Brain microvascular endothelial cell (primary cell): ENCODE measurements around the gene URGCP.

Experiments used
- DNase-seq: peaks from one replicate; pipeline ENCODE4 v3.0.0-alpha.2; 2020
- H3K27ac ChIP-seq: fragments of 250-450 bp; sonication (Bioruptor Pico); 2 replicates; pipeline ENCODE4 v1.5.1; 2020; ENCODE audit warnings: mild to moderate bottlenecking, moderate library complexity
- H3K27me3 ChIP-seq: fragments of 250-450 bp; sonication (Bioruptor Pico); replicated peaks from 2 replicates; pipeline ENCODE4 v1.5.1; 2020; ENCODE audit warnings: mild to moderate bottlenecking
- H3K36me3 ChIP-seq: fragments of 250-450 bp; sonication (Bioruptor Pico); replicated peaks from 2 replicates; pipeline ENCODE4 v1.5.1; 2020; ENCODE audit warnings: mild to moderate bottlenecking
- H3K4me3 ChIP-seq: 2 replicates; pipeline ENCODE4 v1.5.1; 2011; ENCODE audit warnings: low read depth, mild to moderate bottlenecking, control low read depth, low read length, moderate library complexity
- in situ Hi-C: cut with HindIII; loops from 2 replicates; pipeline ENCODE4 v1.10.0; 2017; ENCODE audit warnings: low sequenced_read_pairs, low pct_ligation_motif_present
- TF ChIP-seq, protein P1 (sequence below): IDR thresholded peaks from 2 replicates; pipeline ENCODE4 v1.5.1; 2011; ENCODE audit warnings: low read depth, mild to moderate bottlenecking, moderate library complexity, low read length, control low read depth, inconsistent platforms; ENCODE audit errors: missing control alignments

The URGCP gene

DNA sequence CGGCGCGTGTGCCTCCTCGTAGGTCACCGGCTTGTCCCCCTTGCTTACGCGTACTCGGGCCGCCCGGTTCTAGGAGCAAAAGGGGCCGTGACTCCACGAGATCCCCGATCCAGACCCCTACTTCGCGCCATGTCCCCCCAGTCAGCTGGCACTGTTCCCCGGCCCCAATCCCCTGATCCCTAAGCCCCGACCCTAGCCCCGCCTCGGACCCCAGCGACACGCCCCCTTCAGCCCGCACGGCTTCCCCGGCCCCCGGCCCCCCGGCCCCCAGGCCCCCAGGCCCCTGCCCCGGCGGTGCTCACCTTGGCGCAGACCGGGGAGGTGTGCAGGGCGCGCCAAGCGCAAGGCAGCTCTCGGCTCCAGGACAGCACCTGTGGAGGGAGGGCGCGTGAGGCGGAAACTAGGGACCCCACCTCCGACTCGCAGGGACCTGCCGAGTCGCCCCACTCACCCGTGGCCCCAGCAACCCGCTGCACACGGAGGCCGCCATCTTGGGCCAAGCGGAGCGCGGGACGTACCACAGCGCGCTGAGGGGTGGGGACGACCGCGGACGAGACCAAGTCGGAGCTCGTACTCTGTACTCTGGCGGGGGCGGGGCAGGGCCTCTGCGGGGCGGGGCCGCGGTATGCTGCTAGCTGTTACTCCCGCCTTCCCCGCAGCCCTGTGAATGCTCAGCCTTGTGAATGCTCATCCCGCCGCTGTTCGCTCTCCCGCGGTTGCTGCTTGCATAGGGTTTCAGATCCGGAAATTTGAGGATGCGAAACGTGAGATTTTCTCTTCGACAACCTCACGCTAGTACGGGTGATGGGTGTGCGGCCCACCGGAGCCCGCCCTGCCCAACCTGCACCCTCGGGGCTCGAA is 37.2 kb downstream of the URGCP start, which contains the start of gene MRPS24:
MRPS24 (minus strand) TSS at position 512 of the 861 bp plus-strand sequence; CDS start at position 490, 22 bp downstream.
- DNase-seq: peak; percentile 96
- TF ChIP-seq, protein P1, sequence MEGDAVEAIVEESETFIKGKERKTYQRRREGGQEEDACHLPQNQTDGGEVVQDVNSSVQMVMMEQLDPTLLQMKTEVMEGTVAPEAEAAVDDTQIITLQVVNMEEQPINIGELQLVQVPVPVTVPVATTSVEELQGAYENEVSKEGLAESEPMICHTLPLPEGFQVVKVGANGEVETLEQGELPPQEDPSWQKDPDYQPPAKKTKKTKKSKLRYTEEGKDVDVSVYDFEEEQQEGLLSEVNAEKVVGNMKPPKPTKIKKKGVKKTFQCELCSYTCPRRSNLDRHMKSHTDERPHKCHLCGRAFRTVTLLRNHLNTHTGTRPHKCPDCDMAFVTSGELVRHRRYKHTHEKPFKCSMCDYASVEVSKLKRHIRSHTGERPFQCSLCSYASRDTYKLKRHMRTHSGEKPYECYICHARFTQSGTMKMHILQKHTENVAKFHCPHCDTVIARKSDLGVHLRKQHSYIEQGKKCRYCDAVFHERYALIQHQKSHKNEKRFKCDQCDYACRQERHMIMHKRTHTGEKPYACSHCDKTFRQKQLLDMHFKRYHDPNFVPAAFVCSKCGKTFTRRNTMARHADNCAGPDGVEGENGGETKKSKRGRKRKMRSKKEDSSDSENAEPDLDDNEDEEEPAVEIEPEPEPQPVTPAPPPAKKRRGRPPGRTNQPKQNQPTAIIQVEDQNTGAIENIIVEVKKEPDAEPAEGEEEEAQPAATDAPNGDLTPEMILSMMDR: no peak
- in situ Hi-C loops: no loop called here
- Histone ChIP-seq H3K27ac (peak within 1 kb of the TSS; percentile 100), H3K36me3 (peaks cover 8% of the 10 kb centered on the region), H3K4me3 (peak within 1 kb of the TSS; percentile 88), H3K27me3 (no peaks in the 10 kb centered on the region)

DNA sequence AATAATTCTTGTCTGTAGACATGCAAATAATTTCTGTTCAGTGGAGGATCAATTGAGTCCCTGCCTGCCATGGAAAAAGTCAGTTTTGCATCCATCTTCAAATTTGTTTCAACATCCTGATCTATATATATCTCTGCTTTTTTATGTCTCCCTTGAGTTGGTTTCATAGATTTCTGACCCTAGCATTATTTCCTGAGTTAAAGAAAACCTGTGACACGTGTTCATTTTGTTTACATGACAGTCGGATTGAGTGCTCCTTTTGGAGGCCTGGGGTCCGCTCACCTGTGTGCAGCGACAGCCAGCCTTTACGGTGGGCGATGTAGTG is 37.8 kb downstream of the URGCP start:
- Histone ChIP-seq H3K27ac (peak overlapping the region; percentile 33), H3K4me3 (peak overlapping the region; percentile 88), H3K36me3 (peaks cover 8% of the 10 kb centered on the region), H3K27me3 (no peaks in the 10 kb centered on the region)
- TF ChIP-seq, protein P1: no peak
- DNase-seq: no peak
- in situ Hi-C loops: no loop called here

DNA sequence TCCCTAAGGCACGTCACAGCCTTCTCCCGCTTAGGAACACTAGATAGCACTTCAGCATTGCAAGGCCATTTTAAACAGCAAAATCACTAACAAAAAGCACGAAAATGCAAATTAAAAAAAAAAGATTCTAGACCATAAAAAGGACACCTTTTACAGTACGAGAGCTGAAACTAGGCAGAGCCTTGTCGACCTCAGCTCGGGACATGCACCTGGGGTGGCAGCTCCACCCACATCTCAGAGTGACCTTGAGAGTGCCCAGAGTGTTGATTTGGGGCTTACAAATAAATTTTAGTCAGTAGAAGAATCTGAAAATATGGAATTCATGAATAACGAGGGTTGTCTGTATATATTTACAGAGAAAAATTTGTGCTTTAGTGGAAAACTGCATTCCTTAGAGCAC is 38.2 kb downstream of the URGCP start:
- Histone ChIP-seq H3K36me3 (peaks cover 8% of the 10 kb centered on the region), H3K27me3 (no peaks in the 10 kb centered on the region), H3K27ac (no peak overlapping the region), H3K4me3 (peak overlapping the region; percentile 88)
- no peak for DNase-seq
- in situ Hi-C loops: no loop called here
- TF ChIP-seq, protein P1: no peak

DNA sequence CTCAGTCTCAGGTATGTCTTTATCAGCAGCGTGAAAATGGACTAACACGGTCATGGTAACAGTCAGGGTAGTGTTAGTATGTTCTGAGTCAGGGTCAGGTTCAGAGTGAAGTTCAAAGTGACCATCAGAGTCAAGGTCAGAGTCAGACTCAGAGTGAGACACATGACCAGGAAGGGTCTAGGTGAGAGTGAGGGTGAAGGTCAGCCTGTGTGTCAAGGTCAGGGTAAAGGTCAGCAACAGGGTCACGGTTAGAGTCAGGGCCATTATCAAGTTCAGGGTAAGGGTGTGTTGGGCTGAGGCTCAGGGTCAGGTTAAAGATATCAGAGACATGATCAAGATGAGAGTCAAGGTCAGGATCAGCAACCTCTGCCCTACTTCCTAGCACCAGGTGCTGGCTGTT is 41.1 kb downstream of the URGCP start:
- TF ChIP-seq, protein P1: no peak
- in situ Hi-C loops: no loop called here
- no peak overlapping the region for H3K27ac ChIP-seq

DNA sequence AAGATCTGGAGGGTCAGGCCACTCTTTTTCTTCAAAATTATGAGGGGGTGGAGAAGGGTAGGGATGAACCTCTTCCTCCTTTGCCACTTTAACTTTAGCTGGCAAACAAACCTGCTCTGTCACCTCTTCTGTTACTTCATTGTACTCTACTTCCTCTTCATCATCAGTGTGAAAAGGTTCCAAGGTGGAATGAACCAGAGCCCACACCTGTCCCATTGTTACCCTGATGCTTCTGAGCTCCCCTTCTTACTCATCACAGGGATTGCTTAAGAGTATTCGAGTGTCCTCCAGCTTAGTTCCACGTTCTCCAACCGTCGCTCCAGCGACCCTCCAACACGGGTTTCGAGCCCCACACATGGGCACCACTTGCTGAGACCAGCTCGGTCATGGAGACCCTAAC is 42.3 kb downstream of the URGCP start:
- Histone ChIP-seq H3K36me3 (peaks cover 8% of the 10 kb centered on the region), H3K27me3 (no peaks in the 10 kb centered on the region), H3K27ac (no peak overlapping the region), H3K4me3 (no peak overlapping the region)
- in situ Hi-C loops: no loop called here
- no peak for DNase-seq
- TF ChIP-seq, protein P1: no peak

More for the DNA sequence above, 41.1 kb downstream of the URGCP start:
- no peak for DNase-seq
- Histone ChIP-seq H3K27me3 (no peaks in the 10 kb centered on the region), H3K36me3 (peaks cover 8% of the 10 kb centered on the region), H3K4me3 (no peak overlapping the region)

DNA sequence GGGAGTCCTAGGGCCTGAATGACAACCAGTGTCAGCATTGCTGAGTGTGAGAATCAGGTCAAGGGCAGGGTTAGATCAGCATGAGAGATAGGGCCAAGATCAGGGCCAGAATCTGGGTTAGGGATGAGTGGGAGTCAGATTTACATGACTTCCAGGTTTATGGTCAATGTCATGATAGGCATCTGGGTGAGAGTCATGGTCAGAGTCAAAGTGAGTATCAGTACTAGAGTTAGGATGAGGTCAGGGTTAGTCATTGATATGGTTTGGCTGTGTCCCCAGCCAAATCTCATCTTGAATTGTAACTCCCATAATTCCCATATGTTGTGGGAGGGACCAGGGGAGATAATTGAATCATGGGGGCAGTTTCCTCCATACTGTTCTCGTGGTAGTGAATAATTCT is 49.4 kb downstream of the URGCP start:
- TF ChIP-seq, protein P1: no peak
- no peaks in the 10 kb centered on the region for H3K36me3 ChIP-seq
- in situ Hi-C loops: no loop called here

More for the DNA sequence above, 49.4 kb downstream of the URGCP start:
- Histone ChIP-seq H3K27ac (no peak overlapping the region), H3K27me3 (no peaks in the 10 kb centered on the region), H3K4me3 (no peak overlapping the region)
- DNase-seq: peak; percentile 9
